Keratinocyte (primary cell): ENCODE data around the gene TMEM242. TPM values are rescaled to one million over a fixed set of nuclear protein-coding genes. Genes with fewer than 3 reads are reported as not detected.

Experiments
- DNase-seq: peaks from one replicate; pipeline ENCODE4 v3.0.0-alpha.2; 2011; ENCODE audit warnings: low read depth, missing footprints, low spot score
- FAIRE-seq: peaks from 2 replicates; lab custom pipeline; 2011; peaks lifted over from hg19 to GRCh38; lab: Jason Lieb, UNC
- H2AFZ ChIP-seq: 2 replicates; pipeline ENCODE4 v1.6.0; 2012; ENCODE audit warnings: low read length, control low read depth, inconsistent platforms; ENCODE audit not compliant: control insufficient read depth
- H3K27ac ChIP-seq: 2 replicates; pipeline ENCODE4 v1.5.1; 2011; ENCODE audit warnings: low read length; ENCODE audit not compliant: control insufficient read depth, insufficient read depth
- H3K27me3 ChIP-seq: 3 replicates; pipeline ENCODE4 v1.6.0; 2011; ENCODE audit warnings: low read length; ENCODE audit not compliant: control insufficient read depth, insufficient read depth; ENCODE audit errors: extremely low read depth
- H3K36me3 ChIP-seq, 2 experiments: 2 replicates in 1 of 2; 3 replicates in 1 of 2; pipeline ENCODE4 v1.5.1; 2011; ENCODE audit warnings: low read length in 2 of 2, mild to moderate bottlenecking in 1 of 2; ENCODE audit not compliant: control insufficient read depth in 2 of 2, insufficient read depth in 2 of 2; ENCODE audit errors: extremely low read depth in 1 of 2
- H3K4me1 ChIP-seq: 3 replicates; pipeline ENCODE4 v1.5.1; 2011; ENCODE audit warnings: low read length; ENCODE audit not compliant: control insufficient read depth, insufficient read depth; ENCODE audit errors: extremely low read depth
- H3K4me2 ChIP-seq: 3 replicates; pipeline ENCODE4 v1.6.0; 2011; ENCODE audit warnings: low read depth, low read length; ENCODE audit not compliant: control insufficient read depth, insufficient read depth; ENCODE audit errors: extremely low read depth
- H3K4me3 ChIP-seq, 3 experiments: fragments of 200-600 bp in 1 of 3; sonication (generic) in 1 of 3; 2 replicates in 2 of 3; 3 replicates in 1 of 3; pipeline ENCODE4 v1.5.1; 2011 to 2016; ENCODE audit warnings: low read length in 3 of 3, mild to moderate bottlenecking in 3 of 3, control low read depth in 2 of 3, inconsistent platforms in 1 of 3, low read depth in 1 of 3, mixed read lengths in 1 of 3, mixed run types in 1 of 3, moderate library complexity in 1 of 3; ENCODE audit not compliant: control insufficient read depth in 2 of 3, insufficient read depth in 2 of 3; ENCODE audit errors: extremely low read depth in 1 of 3
- H3K79me2 ChIP-seq: 2 replicates; pipeline ENCODE4 v1.6.0; 2012; ENCODE audit warnings: low read length; ENCODE audit not compliant: control insufficient read depth, insufficient read depth
- H3K9ac ChIP-seq: 3 replicates; pipeline ENCODE4 v1.6.0; 2011; ENCODE audit warnings: low read length; ENCODE audit not compliant: control insufficient read depth, insufficient read depth; ENCODE audit errors: extremely low read depth
- H3K9me1 ChIP-seq: 3 replicates; pipeline ENCODE4 v1.6.0; 2011; ENCODE audit warnings: low read length; ENCODE audit not compliant: control insufficient read depth, insufficient read depth; ENCODE audit errors: extremely low read depth
- H3K9me3 ChIP-seq: 2 replicates; pipeline ENCODE4 v1.5.1; 2012; ENCODE audit warnings: low read depth, low read length; ENCODE audit not compliant: control insufficient read depth
- H4K20me1 ChIP-seq: 3 replicates; pipeline ENCODE4 v1.6.0; 2011; ENCODE audit warnings: low read length; ENCODE audit not compliant: control insufficient read depth, insufficient read depth; ENCODE audit errors: extremely low read depth
- EZH2 ChIP-seq: IDR thresholded peaks from one replicate; pipeline ENCODE4 v1.6.1; 2012; ENCODE audit warnings: inconsistent platforms, mild to moderate bottlenecking, low read length, moderate library complexity
- dilution Hi-C: fragments of 300-500 bp; cut with MboI; formaldehyde crosslinking; loops from one replicate; pipeline ENCODE4 v1.7.0; 2020; ENCODE audit warnings: low sequenced_read_pairs; ENCODE audit not compliant: extremely low pct_ligation_motif_present
- polyA plus RNA-seq, 5 experiments: library from polyadenylated mRNA; depleted of rRNA in 3 of 5; stranded (reverse) in 3 of 5; stranded (forward) in 1 of 5; unstranded in 1 of 5; fragments of >200 nt; gene quantifications; 1 replicate in 1 of 5; 2 replicates in 3 of 5; 3 replicates in 1 of 5; pipeline versions ENCODE4 v1.2.1 to v1.2.3, GENCODE V29; 2011 to 2012; ENCODE audit warnings: missing spikeins in 2 of 5, low read depth in 1 of 5, low replicate concordance in 1 of 5
- TF ChIP-seq, protein P1 (sequence below), 3 experiments: IDR thresholded peaks in 1 of 3; conservative IDR thresholded peaks in 1 of 3; optimal IDR thresholded peaks in 1 of 3; 2 replicates in 2 of 3; 3 replicates in 1 of 3; pipeline versions ENCODE3 to v1.5.1; 2011; ENCODE audit warnings: low read length in 3 of 3, mild to moderate bottlenecking in 3 of 3, moderate library complexity in 2 of 3, control low read depth in 1 of 3, inconsistent platforms in 1 of 3; ENCODE audit not compliant: insufficient read depth in 2 of 3; ENCODE audit errors: extremely low read depth in 1 of 3

The TMEM242 gene
- polyA plus RNA-seq, 1 donor (not counting 4 experiments of a cell fraction or from before 2014, with no cell fraction given): 11.0 TPM

GRCh38 chr6:157267654-157268053 lies 55.7 kb downstream of the TMEM242 start:
- no peak overlapping the region for H3K4me3 ChIP-seq
- no peak overlapping the region for H2AFZ ChIP-seq
- H3K4me1 ChIP-seq: no peaks in the 10 kb centered on the region
- H3K27me3 ChIP-seq: no peaks in the 10 kb centered on the region
- H3K9me3 ChIP-seq: no peaks in the 10 kb centered on the region
- H3K27ac ChIP-seq: no peak overlapping the region
- DNase-seq (no peak), FAIRE-seq (no peak)
- no peak overlapping the region for H3K9ac ChIP-seq
- H3K36me3 ChIP-seq: no peaks in the 10 kb centered on the region
- H4K20me1 ChIP-seq: no peaks in the 10 kb centered on the region
- no peak overlapping the region for H3K4me2 ChIP-seq
- TF ChIP-seq, protein P1, sequence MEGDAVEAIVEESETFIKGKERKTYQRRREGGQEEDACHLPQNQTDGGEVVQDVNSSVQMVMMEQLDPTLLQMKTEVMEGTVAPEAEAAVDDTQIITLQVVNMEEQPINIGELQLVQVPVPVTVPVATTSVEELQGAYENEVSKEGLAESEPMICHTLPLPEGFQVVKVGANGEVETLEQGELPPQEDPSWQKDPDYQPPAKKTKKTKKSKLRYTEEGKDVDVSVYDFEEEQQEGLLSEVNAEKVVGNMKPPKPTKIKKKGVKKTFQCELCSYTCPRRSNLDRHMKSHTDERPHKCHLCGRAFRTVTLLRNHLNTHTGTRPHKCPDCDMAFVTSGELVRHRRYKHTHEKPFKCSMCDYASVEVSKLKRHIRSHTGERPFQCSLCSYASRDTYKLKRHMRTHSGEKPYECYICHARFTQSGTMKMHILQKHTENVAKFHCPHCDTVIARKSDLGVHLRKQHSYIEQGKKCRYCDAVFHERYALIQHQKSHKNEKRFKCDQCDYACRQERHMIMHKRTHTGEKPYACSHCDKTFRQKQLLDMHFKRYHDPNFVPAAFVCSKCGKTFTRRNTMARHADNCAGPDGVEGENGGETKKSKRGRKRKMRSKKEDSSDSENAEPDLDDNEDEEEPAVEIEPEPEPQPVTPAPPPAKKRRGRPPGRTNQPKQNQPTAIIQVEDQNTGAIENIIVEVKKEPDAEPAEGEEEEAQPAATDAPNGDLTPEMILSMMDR (optimal IDR thresholded peaks at IDR 0.05 in 1 of 3, IDR thresholded peaks at IDR 0.05 in 1 of 3, conservative IDR thresholded peaks at IDR 0.05 in 1 of 3; ENCODE audit: extremely low read depth in 1 of 3, insufficient read depth in 2 of 3, low read length in 3 of 3): no peak
- TF ChIP-seq EZH2: no peak
- dilution Hi-C loops: no loop called here
- H3K79me2 ChIP-seq: no peaks in the 10 kb centered on the region
- H3K9me1 ChIP-seq: no peaks in the 10 kb centered on the region

- Histone ChIP-seq H3K27ac (no peak overlapping the region), H3K79me2 (no peaks in the 10 kb centered on the region), H3K9me1 (no peaks in the 10 kb centered on the region), H3K36me3 (no peaks in the 10 kb centered on the region), H3K9ac (no peak overlapping the region), H2AFZ (no peak overlapping the region), H4K20me1 (no peaks in the 10 kb centered on the region), H3K4me1 (no peaks in the 10 kb centered on the region), H3K27me3 (no peaks in the 10 kb centered on the region), H3K9me3 (no peaks in the 10 kb centered on the region), H3K4me2 (no peak overlapping the region), H3K4me3 (no peak overlapping the region)
- DNase-seq (no peak), FAIRE-seq (no peak)
- dilution Hi-C loops: no loop called here
- no peak for TF ChIP-seq EZH2
- TF ChIP-seq, protein P1 (optimal IDR thresholded peaks at IDR 0.05 in 1 of 3, IDR thresholded peaks at IDR 0.05 in 1 of 3, conservative IDR thresholded peaks at IDR 0.05 in 1 of 3; ENCODE audit: extremely low read depth in 1 of 3, insufficient read depth in 2 of 3, low read length in 3 of 3): no peak
These were observed 56.2 kb downstream of the TMEM242 start for GRCh38 chr6:157267109-157267611.
